WTC11 (cell line): ENCODE results near the gene EIF4E3. TPM values are rescaled to one million over a fixed set of nuclear protein-coding genes. Genes with fewer than 3 reads are reported as not detected.

Experiments
- ATAC-seq: fragments of 200-7000 bp; cut with Tn5 transposase; 2 replicates; pipeline ENCODE4 v1.10.0; 2021; ENCODE audit warnings: mild to moderate bottlenecking, moderate library complexity
- CTCF ChIA-PET: fragments of 300-600 bp; sonication (Branson Sonifier 250); formaldehyde crosslinking; loops from one replicate; lab custom pipeline; 2021; ENCODE audit warnings: antibody characterized with exemption; lab: Charles Lee
- POLR2A ChIA-PET: fragments of 350-600 bp; sonication (Branson Sonifier 250); formaldehyde crosslinking; loops from one replicate; lab custom pipeline; 2021; ENCODE audit warnings: antibody characterized with exemption; lab: Charles Lee
- DNase-seq: peaks from one replicate; pipeline ENCODE4 v3.0.0; 2021; ENCODE audit warnings: low spot score
- H3K27ac Mint-ChIP-seq: 2 replicates; pipeline ENCODE4 v1.8.0; 2021; ENCODE audit warnings: mixed read lengths
- H3K27me3 Mint-ChIP-seq: 2 replicates; pipeline ENCODE4 v1.8.0; 2021; ENCODE audit warnings: low read depth, mild to moderate bottlenecking, moderate library complexity, mixed read lengths
- H3K36me3 Mint-ChIP-seq: 2 replicates; pipeline ENCODE4 v1.8.0; 2021; ENCODE audit warnings: mixed read lengths
- H3K4me1 Mint-ChIP-seq: 2 replicates; pipeline ENCODE4 v1.8.0; 2022; ENCODE audit warnings: mixed read lengths
- H3K4me3 Mint-ChIP-seq: 2 replicates; pipeline ENCODE4 v1.8.0; 2021; ENCODE audit warnings: mild to moderate bottlenecking, moderate library complexity, mixed read lengths
- H3K9me3 Mint-ChIP-seq: 2 replicates; pipeline ENCODE4 v1.8.0; 2021; ENCODE audit warnings: mixed read lengths
- CREB1 ChIP-seq: sonication (generic); formaldehyde crosslinking; IDR thresholded peaks from 2 replicates; pipeline ENCODE4 v1.8.0; 2023; ENCODE audit warnings: mild to moderate bottlenecking, missing genetic modification reagents
- FOXJ3 ChIP-seq: sonication (generic); formaldehyde crosslinking; IDR thresholded peaks from 2 replicates; pipeline ENCODE4 v1.9.0; 2021; ENCODE audit warnings: missing genetic modification reagents, mild to moderate bottlenecking, borderline replicate concordance
- FOXP1 ChIP-seq: sonication (generic); formaldehyde crosslinking; IDR thresholded peaks from 2 replicates; pipeline ENCODE4 v1.8.0; 2022; ENCODE audit warnings: missing genetic modification reagents, mild to moderate bottlenecking, moderate library complexity, borderline replicate concordance
- MYBL2 ChIP-seq: sonication (generic); formaldehyde crosslinking; IDR thresholded peaks from 2 replicates; pipeline ENCODE4 v1.8.1; 2023; ENCODE audit warnings: mild to moderate bottlenecking, moderate library complexity, missing genetic modification reagents
- OVOL2 ChIP-seq: fragments of 250-450 bp; sonication (Bioruptor Pico); IDR thresholded peaks from 2 replicates; pipeline ENCODE4 v1.9.0; 2021; ENCODE audit warnings: mild to moderate bottlenecking, borderline replicate concordance
- PRRX2 ChIP-seq: fragments of 250-450 bp; sonication (Bioruptor Pico); IDR thresholded peaks from 2 replicates; pipeline ENCODE4 v1.8.0; 2021; ENCODE audit warnings: mild to moderate bottlenecking
- RELA ChIP-seq: sonication (generic); formaldehyde crosslinking; IDR thresholded peaks from 2 replicates; pipeline ENCODE4 v1.8.1; 2022; ENCODE audit warnings: missing genetic modification reagents, mild to moderate bottlenecking, borderline replicate concordance
- RORB ChIP-seq: fragments of 250-450 bp; sonication (Bioruptor Pico); IDR thresholded peaks from 2 replicates; pipeline ENCODE4 v1.9.0; 2021; ENCODE audit warnings: mild to moderate bottlenecking
- SMAD4 ChIP-seq: sonication (generic); formaldehyde crosslinking; IDR thresholded peaks from 2 replicates; pipeline ENCODE4 v1.8.0; 2022; ENCODE audit warnings: mild to moderate bottlenecking, missing genetic modification reagents
- TCF7 ChIP-seq: sonication (generic); formaldehyde crosslinking; IDR thresholded peaks from 2 replicates; pipeline ENCODE4 v1.8.0; 2022; ENCODE audit warnings: mild to moderate bottlenecking, low read depth, missing genetic modification reagents, moderate library complexity
- ZNF121 ChIP-seq: sonication (generic); formaldehyde crosslinking; IDR thresholded peaks from 2 replicates; pipeline ENCODE4 v1.8.0; 2023; ENCODE audit warnings: missing genetic modification reagents
- ZNF219 ChIP-seq: sonication (generic); formaldehyde crosslinking; IDR thresholded peaks from 2 replicates; pipeline ENCODE4 v1.8.0; 2023; ENCODE audit warnings: missing genetic modification reagents, mild to moderate bottlenecking, borderline replicate concordance
- ZNF396 ChIP-seq: fragments of 250-450 bp; sonication (Bioruptor Pico); IDR thresholded peaks from 2 replicates; pipeline ENCODE4 v1.8.0; 2021; ENCODE audit warnings: mild to moderate bottlenecking, moderate library complexity, borderline replicate concordance
- total RNA-seq: library from RNA; stranded (reverse); gene quantifications from 3 replicates; pipeline ENCODE4 v1.2.3, GENCODE V29; 2021
- TF ChIP-seq, protein P1 (sequence below): sonication (generic); formaldehyde crosslinking; IDR thresholded peaks from 2 replicates; pipeline ENCODE4 v1.8.0; 2023; ENCODE audit warnings: mild to moderate bottlenecking, missing genetic modification reagents
- TF ChIP-seq, protein P2 (sequence below): sonication (generic); formaldehyde crosslinking; IDR thresholded peaks from 2 replicates; pipeline ENCODE4 v1.8.0; 2022; ENCODE audit warnings: missing genetic modification reagents
- TF ChIP-seq, protein P3 (sequence below): fragments of 200-600 bp; IDR thresholded peaks from 2 replicates; pipeline ENCODE4 v1.8.0; 2022; ENCODE audit warnings: antibody characterized with exemption
- TF ChIP-seq, protein P4 (sequence below): sonication (generic); formaldehyde crosslinking; IDR thresholded peaks from 2 replicates; pipeline ENCODE4 v1.8.0; 2022; ENCODE audit warnings: mild to moderate bottlenecking, missing genetic modification reagents
- TF ChIP-seq, protein P5 (sequence below): sonication (generic); formaldehyde crosslinking; IDR thresholded peaks from 2 replicates; pipeline ENCODE4 v1.8.1; 2023; ENCODE audit warnings: mild to moderate bottlenecking, missing genetic modification reagents
- TF ChIP-seq, protein P6 (sequence below): sonication (generic); formaldehyde crosslinking; IDR thresholded peaks from 2 replicates; pipeline ENCODE4 v1.8.1; 2022; ENCODE audit warnings: low read depth, mild to moderate bottlenecking, moderate library complexity, missing genetic modification reagents, borderline replicate concordance
- TF ChIP-seq, protein P7 (sequence below): sonication (generic); formaldehyde crosslinking; IDR thresholded peaks from 2 replicates; pipeline ENCODE4 v1.8.1; 2023; ENCODE audit warnings: mild to moderate bottlenecking, moderate library complexity, missing genetic modification reagents

EIF4E3 gene
- total RNA-seq, 1 experiment from 2014 or later = 16.5 TPM

DNA sequence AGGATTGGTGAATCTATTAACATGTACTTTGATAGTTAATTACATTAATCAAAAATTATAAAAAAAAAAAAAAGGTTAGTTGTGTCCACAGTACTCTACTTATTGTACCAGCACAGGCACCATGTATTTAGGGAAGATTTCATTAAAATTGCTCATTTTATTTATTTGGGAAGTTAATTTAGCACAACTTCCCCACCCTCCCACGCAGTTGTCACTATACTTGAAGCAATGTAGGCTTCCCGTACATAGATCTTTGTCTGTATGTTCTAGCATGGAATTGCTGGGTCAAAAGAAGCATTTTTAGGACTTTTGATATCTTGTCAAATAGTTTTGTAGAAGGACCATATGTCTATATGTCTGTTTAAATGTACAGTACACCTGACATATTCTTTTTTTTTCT is 32.9 kb upstream of the EIF4E3 start (continued):
- TF ChIP-seq, protein P1, sequence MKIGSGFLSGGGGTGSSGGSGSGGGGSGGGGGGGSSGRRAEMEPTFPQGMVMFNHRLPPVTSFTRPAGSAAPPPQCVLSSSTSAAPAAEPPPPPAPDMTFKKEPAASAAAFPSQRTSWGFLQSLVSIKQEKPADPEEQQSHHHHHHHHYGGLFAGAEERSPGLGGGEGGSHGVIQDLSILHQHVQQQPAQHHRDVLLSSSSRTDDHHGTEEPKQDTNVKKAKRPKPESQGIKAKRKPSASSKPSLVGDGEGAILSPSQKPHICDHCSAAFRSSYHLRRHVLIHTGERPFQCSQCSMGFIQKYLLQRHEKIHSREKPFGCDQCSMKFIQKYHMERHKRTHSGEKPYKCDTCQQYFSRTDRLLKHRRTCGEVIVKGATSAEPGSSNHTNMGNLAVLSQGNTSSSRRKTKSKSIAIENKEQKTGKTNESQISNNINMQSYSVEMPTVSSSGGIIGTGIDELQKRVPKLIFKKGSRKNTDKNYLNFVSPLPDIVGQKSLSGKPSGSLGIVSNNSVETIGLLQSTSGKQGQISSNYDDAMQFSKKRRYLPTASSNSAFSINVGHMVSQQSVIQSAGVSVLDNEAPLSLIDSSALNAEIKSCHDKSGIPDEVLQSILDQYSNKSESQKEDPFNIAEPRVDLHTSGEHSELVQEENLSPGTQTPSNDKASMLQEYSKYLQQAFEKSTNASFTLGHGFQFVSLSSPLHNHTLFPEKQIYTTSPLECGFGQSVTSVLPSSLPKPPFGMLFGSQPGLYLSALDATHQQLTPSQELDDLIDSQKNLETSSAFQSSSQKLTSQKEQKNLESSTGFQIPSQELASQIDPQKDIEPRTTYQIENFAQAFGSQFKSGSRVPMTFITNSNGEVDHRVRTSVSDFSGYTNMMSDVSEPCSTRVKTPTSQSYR (CRISPR knock-in tag) = no peak
- no peak for TF ChIP-seq RORB (CRISPR knock-in tag)
- TF ChIP-seq RELA = no peak

DNA sequence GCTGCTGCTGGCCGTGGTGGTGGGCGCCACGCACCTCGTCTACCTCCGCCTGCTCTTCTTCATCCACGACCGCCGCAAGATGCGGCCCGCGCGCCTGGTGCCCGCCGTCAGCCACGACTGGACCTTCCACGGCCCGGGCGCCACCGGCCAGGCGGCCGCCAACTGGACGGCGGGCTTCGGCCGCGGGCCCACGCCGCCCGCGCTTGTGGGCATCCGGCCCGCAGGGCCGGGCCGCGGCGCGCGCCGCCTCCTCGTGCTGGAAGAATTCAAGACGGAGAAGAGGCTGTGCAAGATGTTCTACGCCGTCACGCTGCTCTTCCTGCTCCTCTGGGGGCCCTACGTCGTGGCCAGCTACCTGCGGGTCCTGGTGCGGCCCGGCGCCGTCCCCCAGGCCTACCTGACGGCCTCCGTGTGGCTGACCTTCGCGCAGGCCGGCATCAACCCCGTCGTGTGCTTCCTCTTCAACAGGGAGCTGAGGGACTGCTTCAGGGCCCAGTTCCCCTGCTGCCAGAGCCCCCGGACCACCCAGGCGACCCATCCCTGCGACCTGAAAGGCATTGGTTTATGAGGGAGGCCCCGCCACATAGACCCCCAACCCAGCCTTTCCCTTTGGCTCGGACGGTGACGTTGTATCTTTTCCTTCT is 29.5 kb upstream of the EIF4E3 start:
- peaks cover 19% of the 10 kb centered on the region for H3K4me1 Mint-ChIP-seq
- ChIA-PET POLR2A (no interaction called here), CTCF (interaction anchor here (1.3 to 1.7 kb wide), 2 partner anchors 24 to 44 kb away, joined by 5 to 7 read pairs; no protein-coding TSS in a partner anchor)
- H3K27ac Mint-ChIP-seq = no peak overlapping the region
- ATAC-seq (peak; percentile 5), DNase-seq (peak; percentile 29)
- H3K9me3 Mint-ChIP-seq = no peaks in the 10 kb centered on the region
- H3K27me3 Mint-ChIP-seq = peaks cover 54% of the 10 kb centered on the region
- H3K36me3 Mint-ChIP-seq = no peaks in the 10 kb centered on the region
- H3K4me3 Mint-ChIP-seq = peak overlapping the region; percentile 63
- no peak for TF ChIP-seq ZNF121
- no peak for TF ChIP-seq FOXP1 (CRISPR knock-in tag)
- no peak for TF ChIP-seq ZNF396 (CRISPR knock-in tag)
- no peak for TF ChIP-seq OVOL2 (CRISPR knock-in tag)
- TF ChIP-seq, protein P2, sequence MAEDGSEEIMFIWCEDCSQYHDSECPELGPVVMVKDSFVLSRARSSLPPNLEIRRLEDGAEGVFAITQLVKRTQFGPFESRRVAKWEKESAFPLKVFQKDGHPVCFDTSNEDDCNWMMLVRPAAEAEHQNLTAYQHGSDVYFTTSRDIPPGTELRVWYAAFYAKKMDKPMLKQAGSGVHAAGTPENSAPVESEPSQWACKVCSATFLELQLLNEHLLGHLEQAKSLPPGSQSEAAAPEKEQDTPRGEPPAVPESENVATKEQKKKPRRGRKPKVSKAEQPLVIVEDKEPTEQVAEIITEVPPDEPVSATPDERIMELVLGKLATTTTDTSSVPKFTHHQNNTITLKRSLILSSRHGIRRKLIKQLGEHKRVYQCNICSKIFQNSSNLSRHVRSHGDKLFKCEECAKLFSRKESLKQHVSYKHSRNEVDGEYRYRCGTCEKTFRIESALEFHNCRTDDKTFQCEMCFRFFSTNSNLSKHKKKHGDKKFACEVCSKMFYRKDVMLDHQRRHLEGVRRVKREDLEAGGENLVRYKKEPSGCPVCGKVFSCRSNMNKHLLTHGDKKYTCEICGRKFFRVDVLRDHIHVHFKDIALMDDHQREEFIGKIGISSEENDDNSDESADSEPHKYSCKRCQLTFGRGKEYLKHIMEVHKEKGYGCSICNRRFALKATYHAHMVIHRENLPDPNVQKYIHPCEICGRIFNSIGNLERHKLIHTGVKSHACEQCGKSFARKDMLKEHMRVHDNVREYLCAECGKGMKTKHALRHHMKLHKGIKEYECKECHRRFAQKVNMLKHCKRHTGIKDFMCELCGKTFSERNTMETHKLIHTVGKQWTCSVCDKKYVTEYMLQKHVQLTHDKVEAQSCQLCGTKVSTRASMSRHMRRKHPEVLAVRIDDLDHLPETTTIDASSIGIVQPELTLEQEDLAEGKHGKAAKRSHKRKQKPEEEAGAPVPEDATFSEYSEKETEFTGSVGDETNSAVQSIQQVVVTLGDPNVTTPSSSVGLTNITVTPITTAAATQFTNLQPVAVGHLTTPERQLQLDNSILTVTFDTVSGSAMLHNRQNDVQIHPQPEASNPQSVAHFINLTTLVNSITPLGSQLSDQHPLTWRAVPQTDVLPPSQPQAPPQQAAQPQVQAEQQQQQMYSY (CRISPR knock-in tag) = no peak
- TF ChIP-seq CREB1 (CRISPR knock-in tag) = no peak
- TF ChIP-seq, protein P3, sequence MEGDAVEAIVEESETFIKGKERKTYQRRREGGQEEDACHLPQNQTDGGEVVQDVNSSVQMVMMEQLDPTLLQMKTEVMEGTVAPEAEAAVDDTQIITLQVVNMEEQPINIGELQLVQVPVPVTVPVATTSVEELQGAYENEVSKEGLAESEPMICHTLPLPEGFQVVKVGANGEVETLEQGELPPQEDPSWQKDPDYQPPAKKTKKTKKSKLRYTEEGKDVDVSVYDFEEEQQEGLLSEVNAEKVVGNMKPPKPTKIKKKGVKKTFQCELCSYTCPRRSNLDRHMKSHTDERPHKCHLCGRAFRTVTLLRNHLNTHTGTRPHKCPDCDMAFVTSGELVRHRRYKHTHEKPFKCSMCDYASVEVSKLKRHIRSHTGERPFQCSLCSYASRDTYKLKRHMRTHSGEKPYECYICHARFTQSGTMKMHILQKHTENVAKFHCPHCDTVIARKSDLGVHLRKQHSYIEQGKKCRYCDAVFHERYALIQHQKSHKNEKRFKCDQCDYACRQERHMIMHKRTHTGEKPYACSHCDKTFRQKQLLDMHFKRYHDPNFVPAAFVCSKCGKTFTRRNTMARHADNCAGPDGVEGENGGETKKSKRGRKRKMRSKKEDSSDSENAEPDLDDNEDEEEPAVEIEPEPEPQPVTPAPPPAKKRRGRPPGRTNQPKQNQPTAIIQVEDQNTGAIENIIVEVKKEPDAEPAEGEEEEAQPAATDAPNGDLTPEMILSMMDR = no peak
- no peak for TF ChIP-seq MYBL2 (CRISPR knock-in tag)
- TF ChIP-seq SMAD4 (CRISPR knock-in tag) = no peak
- no peak for TF ChIP-seq RELA
- no peak for TF ChIP-seq ZNF219 (CRISPR knock-in tag)
- no peak for TF ChIP-seq FOXJ3 (CRISPR knock-in tag)
- TF ChIP-seq, protein P4, sequence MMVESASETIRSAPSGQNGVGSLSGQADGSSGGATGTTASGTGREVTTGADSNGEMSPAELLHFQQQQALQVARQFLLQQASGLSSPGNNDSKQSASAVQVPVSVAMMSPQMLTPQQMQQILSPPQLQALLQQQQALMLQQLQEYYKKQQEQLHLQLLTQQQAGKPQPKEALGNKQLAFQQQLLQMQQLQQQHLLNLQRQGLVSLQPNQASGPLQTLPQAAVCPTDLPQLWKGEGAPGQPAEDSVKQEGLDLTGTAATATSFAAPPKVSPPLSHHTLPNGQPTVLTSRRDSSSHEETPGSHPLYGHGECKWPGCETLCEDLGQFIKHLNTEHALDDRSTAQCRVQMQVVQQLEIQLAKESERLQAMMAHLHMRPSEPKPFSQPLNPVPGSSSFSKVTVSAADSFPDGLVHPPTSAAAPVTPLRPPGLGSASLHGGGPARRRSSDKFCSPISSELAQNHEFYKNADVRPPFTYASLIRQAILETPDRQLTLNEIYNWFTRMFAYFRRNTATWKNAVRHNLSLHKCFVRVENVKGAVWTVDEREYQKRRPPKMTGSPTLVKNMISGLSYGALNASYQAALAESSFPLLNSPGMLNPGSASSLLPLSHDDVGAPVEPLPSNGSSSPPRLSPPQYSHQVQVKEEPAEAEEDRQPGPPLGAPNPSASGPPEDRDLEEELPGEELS (CRISPR knock-in tag) = no peak
- no peak for TF ChIP-seq PRRX2 (CRISPR knock-in tag)
- no peak for TF ChIP-seq RORB (CRISPR knock-in tag)
- TF ChIP-seq, protein P5, sequence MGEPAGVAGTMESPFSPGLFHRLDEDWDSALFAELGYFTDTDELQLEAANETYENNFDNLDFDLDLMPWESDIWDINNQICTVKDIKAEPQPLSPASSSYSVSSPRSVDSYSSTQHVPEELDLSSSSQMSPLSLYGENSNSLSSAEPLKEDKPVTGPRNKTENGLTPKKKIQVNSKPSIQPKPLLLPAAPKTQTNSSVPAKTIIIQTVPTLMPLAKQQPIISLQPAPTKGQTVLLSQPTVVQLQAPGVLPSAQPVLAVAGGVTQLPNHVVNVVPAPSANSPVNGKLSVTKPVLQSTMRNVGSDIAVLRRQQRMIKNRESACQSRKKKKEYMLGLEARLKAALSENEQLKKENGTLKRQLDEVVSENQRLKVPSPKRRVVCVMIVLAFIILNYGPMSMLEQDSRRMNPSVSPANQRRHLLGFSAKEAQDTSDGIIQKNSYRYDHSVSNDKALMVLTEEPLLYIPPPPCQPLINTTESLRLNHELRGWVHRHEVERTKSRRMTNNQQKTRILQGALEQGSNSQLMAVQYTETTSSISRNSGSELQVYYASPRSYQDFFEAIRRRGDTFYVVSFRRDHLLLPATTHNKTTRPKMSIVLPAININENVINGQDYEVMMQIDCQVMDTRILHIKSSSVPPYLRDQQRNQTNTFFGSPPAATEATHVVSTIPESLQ (CRISPR knock-in tag) = no peak
- TF ChIP-seq TCF7 = no peak
- TF ChIP-seq, protein P6, sequence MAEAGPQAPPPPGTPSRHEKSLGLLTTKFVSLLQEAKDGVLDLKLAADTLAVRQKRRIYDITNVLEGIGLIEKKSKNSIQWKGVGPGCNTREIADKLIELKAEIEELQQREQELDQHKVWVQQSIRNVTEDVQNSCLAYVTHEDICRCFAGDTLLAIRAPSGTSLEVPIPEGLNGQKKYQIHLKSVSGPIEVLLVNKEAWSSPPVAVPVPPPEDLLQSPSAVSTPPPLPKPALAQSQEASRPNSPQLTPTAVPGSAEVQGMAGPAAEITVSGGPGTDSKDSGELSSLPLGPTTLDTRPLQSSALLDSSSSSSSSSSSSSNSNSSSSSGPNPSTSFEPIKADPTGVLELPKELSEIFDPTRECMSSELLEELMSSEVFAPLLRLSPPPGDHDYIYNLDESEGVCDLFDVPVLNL (CRISPR knock-in tag) = no peak
- TF ChIP-seq, protein P7, sequence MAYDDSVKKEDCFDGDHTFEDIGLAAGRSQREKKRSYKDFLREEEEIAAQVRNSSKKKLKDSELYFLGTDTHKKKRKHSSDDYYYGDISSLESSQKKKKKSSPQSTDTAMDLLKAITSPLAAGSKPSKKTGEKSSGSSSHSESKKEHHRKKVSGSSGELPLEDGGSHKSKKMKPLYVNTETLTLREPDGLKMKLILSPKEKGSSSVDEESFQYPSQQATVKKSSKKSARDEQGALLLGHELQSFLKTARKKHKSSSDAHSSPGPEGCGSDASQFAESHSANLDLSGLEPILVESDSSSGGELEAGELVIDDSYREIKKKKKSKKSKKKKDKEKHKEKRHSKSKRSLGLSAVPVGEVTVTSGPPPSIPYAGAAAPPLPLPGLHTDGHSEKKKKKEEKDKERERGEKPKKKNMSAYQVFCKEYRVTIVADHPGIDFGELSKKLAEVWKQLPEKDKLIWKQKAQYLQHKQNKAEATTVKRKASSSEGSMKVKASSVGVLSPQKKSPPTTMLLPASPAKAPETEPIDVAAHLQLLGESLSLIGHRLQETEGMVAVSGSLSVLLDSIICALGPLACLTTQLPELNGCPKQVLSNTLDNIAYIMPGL (CRISPR knock-in tag) = peak; percentile 7; the same call in 1 of the 2 replicates
